HCT116 (cell line): ENCODE data around the gene PKHD1. TPM values are rescaled to one million over a fixed set of nuclear protein-coding genes. Genes with fewer than 3 reads are reported as not detected.

ENCODE experiments used
- ATAC-seq: fragments of 200-7000 bp; cut with Tn5 transposase; 2 replicates; pipeline ENCODE4 v1.9.1; 2020; ENCODE audit warnings: mild to moderate bottlenecking, moderate library complexity
- BruUV-seq: library from RNA; stranded (reverse); fragments of 400-500 nt; replicated peaks from 2 replicates; lab custom pipeline; 2021; lab: Mats Ljungman, UMichigan
- CTCF ChIA-PET: fragments of 300-600 bp; sonication (Branson Sonifier 250); formaldehyde crosslinking; loops from one replicate; lab custom pipeline; 2021; ENCODE audit warnings: antibody characterized with exemption; lab: Charles Lee
- POLR2A ChIA-PET: fragments of 300-600, 350-600 bp; sonication (Branson Sonifier 250); formaldehyde crosslinking; loops from one replicate; lab custom pipeline; 2021; ENCODE audit warnings: antibody characterized with exemption; lab: Charles Lee
- RAD21 ChIA-PET, 2 experiments: fragments of 300-600 bp; sonication (Branson Sonifier 250); formaldehyde crosslinking; loops; one replicate each; lab custom pipeline; 2023; ENCODE audit warnings: low total read pairs in 2 of 2; ENCODE audit not compliant: uncharacterized antibody in 2 of 2, unreplicated experiment in 2 of 2, low non-redundant PET in 1 of 2; lab: Charles Lee
- DNase-seq: peaks from one replicate; pipeline ENCODE4 v3.0.0-alpha.2; 2010; ENCODE audit warnings: low read depth, low spot score
- H2AFZ ChIP-seq: fragments of 200-600 bp; shearing (Covaris generic), sonication (generic); 2 replicates; pipeline ENCODE4 v1.6.1; 2017; ENCODE audit warnings: low read depth, mixed run types, mixed read lengths, antibody characterized with exemption, low read length; ENCODE audit not compliant: poor library complexity, severe bottlenecking
- H3K27ac ChIP-seq: 2 replicates; pipeline ENCODE4 v1.5.1; 2012; ENCODE audit warnings: low read depth, low read length
- H3K27me3 ChIP-seq: fragments of 200-600 bp; sonication (generic); 2 replicates; pipeline ENCODE4 v1.6.1; 2016; ENCODE audit warnings: mixed run types, low read length, mixed read lengths; ENCODE audit not compliant: insufficient read depth
- H3K36me3 ChIP-seq, 2 experiments: fragments of 200-500 bp in 1 of 2; fragments of 200-600 bp in 1 of 2; sonication (Bioruptor generic) in 1 of 2; sonication (generic) in 1 of 2; 2 replicates each; pipeline versions ENCODE4 v1.5.1 to v1.6.1; 2014 to 2016; ENCODE audit warnings: low read length in 2 of 2, inconsistent platforms in 1 of 2, mixed read lengths in 1 of 2, mixed run types in 1 of 2; ENCODE audit not compliant: insufficient read depth in 2 of 2, control insufficient read depth in 1 of 2
- H3K4me1 ChIP-seq, 2 experiments: fragments of 200-600 bp in 1 of 2; sonication (generic) in 1 of 2; 2 replicates each; pipeline versions ENCODE4 v1.5.1 to v1.6.1; 2012 to 2017; ENCODE audit warnings: low read length in 2 of 2, inconsistent platforms in 1 of 2, mild to moderate bottlenecking in 1 of 2, mixed read lengths in 1 of 2, mixed run types in 1 of 2, moderate library complexity in 1 of 2; ENCODE audit not compliant: insufficient read depth in 2 of 2, control insufficient read depth in 1 of 2
- H3K4me2 ChIP-seq: fragments of 200-600 bp; sonication (generic); 2 replicates; pipeline ENCODE4 v1.6.1; 2017; ENCODE audit warnings: mixed run types, low read length, mixed read lengths
- H3K4me3 ChIP-seq, 2 experiments: fragments of 200-600 bp in 1 of 2; sonication (generic) in 1 of 2; replicated peaks in 1 of 2; 2 replicates each; pipeline ENCODE4 v1.5.1; 2011 to 2016; ENCODE audit warnings: low read length in 2 of 2, control low read depth in 1 of 2, low read depth in 1 of 2, mild to moderate bottlenecking in 1 of 2, mixed read lengths in 1 of 2, mixed run types in 1 of 2
- H3K79me2 ChIP-seq: fragments of 200-600 bp; sonication (generic); 2 replicates; pipeline ENCODE4 v1.6.1; 2017; ENCODE audit warnings: mild to moderate bottlenecking, mixed run types, low read length, moderate library complexity, mixed read lengths; ENCODE audit not compliant: insufficient read depth
- H3K9ac ChIP-seq: fragments of 200-600 bp; sonication (generic); 2 replicates; pipeline ENCODE4 v1.6.1; 2016; ENCODE audit warnings: low read length, mixed read lengths
- H3K9me2 ChIP-seq: fragments of 200-600 bp; sonication (generic), shearing (Covaris generic); 2 replicates; pipeline ENCODE4 v1.6.1; 2017; ENCODE audit warnings: mixed run types, mild to moderate bottlenecking, moderate library complexity; ENCODE audit not compliant: insufficient read depth
- H3K9me3 ChIP-seq, 2 experiments: fragments of 200-500 bp in 1 of 2; fragments of 200-600 bp in 1 of 2; sonication (Bioruptor generic) in 1 of 2; sonication (generic) in 1 of 2; 2 replicates each; pipeline ENCODE4 v1.6.1; 2014 to 2017; ENCODE audit warnings: low read length in 2 of 2, mixed read lengths in 2 of 2, inconsistent platforms in 1 of 2, low read depth in 1 of 2, mild to moderate bottlenecking in 1 of 2, mixed run types in 1 of 2, moderate library complexity in 1 of 2; ENCODE audit not compliant: control insufficient read depth in 1 of 2, insufficient read depth in 1 of 2
- H4K20me1 ChIP-seq: fragments of 200-600 bp; sonication (generic), shearing (Covaris generic); 2 replicates; pipeline ENCODE4 v1.6.1; 2017; ENCODE audit warnings: mixed run types, mild to moderate bottlenecking, moderate library complexity; ENCODE audit not compliant: insufficient read depth
- CEBPB ChIP-seq: IDR thresholded peaks from 2 replicates; pipeline ENCODE4 v1.6.1; 2012; ENCODE audit warnings: low read depth
- EGR1 ChIP-seq: IDR thresholded peaks from 2 replicates; pipeline ENCODE4 v1.6.1; 2012; ENCODE audit warnings: low read depth
- POLR2A ChIP-seq: IDR thresholded peaks from 2 replicates; pipeline ENCODE4 v1.7.0; 2011; ENCODE audit warnings: borderline replicate concordance; ENCODE audit not compliant: insufficient read depth, insufficient read length; ENCODE audit errors: extremely low read depth
- RAD21 ChIP-seq: IDR thresholded peaks from 2 replicates; pipeline ENCODE4 v1.6.1; 2012; ENCODE audit warnings: low read depth, mild to moderate bottlenecking
- SIN3A ChIP-seq: IDR thresholded peaks from 2 replicates; pipeline ENCODE4 v1.6.1; 2012; ENCODE audit warnings: low read depth
- SP1 ChIP-seq: IDR thresholded peaks from 2 replicates; pipeline ENCODE4 v1.6.1; 2012; ENCODE audit warnings: low read depth
- SRF ChIP-seq: IDR thresholded peaks from 2 replicates; pipeline ENCODE4 v1.6.1; 2012; ENCODE audit warnings: low read depth
- YY1 ChIP-seq: IDR thresholded peaks from 2 replicates; pipeline ENCODE4 v1.6.1; 2011; ENCODE audit warnings: low read length, low read depth, moderate library complexity, mild to moderate bottlenecking; ENCODE audit not compliant: insufficient replicate concordance; ENCODE audit errors: extremely low read depth
- ZNF274 ChIP-seq: fragments of 200-500 bp; sonication (Bioruptor generic); IDR thresholded peaks from 2 replicates; pipeline ENCODE4 v1.6.1; 2014; ENCODE audit warnings: mild to moderate bottlenecking, low read depth, low read length, inconsistent platforms
- intact Hi-C: fragments of 100-400 bp; cut with micrococcal nuclease; formaldehyde crosslinking; loops from 2 replicates; pipeline ENCODE4 v1.10.0; 2022
- total RNA-seq: library from RNA; stranded (reverse); gene quantifications from one replicate; pipeline ENCODE4 v1.2.1, GENCODE V29; 2021; ENCODE audit not compliant: unreplicated experiment
- TF ChIP-seq, protein P1 (sequence below): IDR thresholded peaks from 2 replicates; pipeline ENCODE4 v1.6.1; 2012
- TF ChIP-seq, protein P2 (sequence below), 3 experiments: fragments of 200-600 bp in 1 of 3; sonication (generic) in 1 of 3; IDR thresholded peaks in 2 of 3; conservative IDR thresholded peaks in 1 of 3; 2 replicates each; pipeline ENCODE4 v1.5.1; 2012 to 2017; ENCODE audit warnings: low read depth in 2 of 3, low read length in 2 of 3, antibody characterized with exemption in 1 of 3, borderline replicate concordance in 1 of 3, control low read depth in 1 of 3, mild to moderate bottlenecking in 1 of 3, mixed read lengths in 1 of 3, mixed run types in 1 of 3, moderate library complexity in 1 of 3; ENCODE audit not compliant: insufficient read depth in 1 of 3

PKHD1 gene
- total RNA-seq, 1 experiment from 2014 or later: not detected

DNA sequence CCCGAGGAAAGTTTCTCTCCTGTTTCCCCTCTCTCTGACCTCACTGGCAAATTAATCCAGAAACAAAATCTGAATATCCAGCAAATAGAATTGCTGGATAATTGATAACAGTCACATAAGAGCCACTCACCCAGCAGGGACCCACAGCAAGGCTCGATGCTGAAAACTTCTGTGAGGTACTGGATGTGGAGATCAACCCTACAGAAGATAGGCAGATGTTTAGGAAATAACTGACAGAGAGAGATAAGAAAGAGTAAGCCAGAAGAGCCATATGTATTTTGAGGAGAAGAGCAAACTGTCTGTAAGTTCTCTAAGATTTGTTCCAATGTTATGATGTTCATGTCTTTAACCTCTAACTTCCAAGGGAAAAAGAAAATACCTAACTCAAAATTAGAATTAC lies 59.7 kb downstream of the PKHD1 start:
- intact Hi-C loops: no loop called here
- no TSS peak for BruUV-seq
- no peak for ATAC-seq

More for the DNA sequence above, 59.7 kb downstream of the PKHD1 start:
- Histone ChIP-seq H3K9ac (no peak overlapping the region), H3K4me3 (no peak overlapping the region), H3K4me2 (no peak overlapping the region), H3K9me3 (no peaks in the 10 kb centered on the region), H3K9me2 (no peaks in the 10 kb centered on the region), H4K20me1 (no peaks in the 10 kb centered on the region), H3K27me3 (no peaks in the 10 kb centered on the region), H3K79me2 (no peaks in the 10 kb centered on the region), H3K36me3 (no peaks in the 10 kb centered on the region), H3K4me1 (no peaks in the 10 kb centered on the region), H3K27ac (no peak overlapping the region), H2AFZ (no peak overlapping the region)
- TF ChIP-seq SIN3A (no peak), EGR1 (no peak), ZNF274 (no peak), CEBPB (no peak), YY1 (no peak), SP1 (no peak), POLR2A (no peak), SRF (no peak), RAD21 (no peak)
- TF ChIP-seq, protein P1, sequence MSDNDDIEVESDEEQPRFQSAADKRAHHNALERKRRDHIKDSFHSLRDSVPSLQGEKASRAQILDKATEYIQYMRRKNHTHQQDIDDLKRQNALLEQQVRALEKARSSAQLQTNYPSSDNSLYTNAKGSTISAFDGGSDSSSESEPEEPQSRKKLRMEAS: no peak
- TF ChIP-seq, protein P2, sequence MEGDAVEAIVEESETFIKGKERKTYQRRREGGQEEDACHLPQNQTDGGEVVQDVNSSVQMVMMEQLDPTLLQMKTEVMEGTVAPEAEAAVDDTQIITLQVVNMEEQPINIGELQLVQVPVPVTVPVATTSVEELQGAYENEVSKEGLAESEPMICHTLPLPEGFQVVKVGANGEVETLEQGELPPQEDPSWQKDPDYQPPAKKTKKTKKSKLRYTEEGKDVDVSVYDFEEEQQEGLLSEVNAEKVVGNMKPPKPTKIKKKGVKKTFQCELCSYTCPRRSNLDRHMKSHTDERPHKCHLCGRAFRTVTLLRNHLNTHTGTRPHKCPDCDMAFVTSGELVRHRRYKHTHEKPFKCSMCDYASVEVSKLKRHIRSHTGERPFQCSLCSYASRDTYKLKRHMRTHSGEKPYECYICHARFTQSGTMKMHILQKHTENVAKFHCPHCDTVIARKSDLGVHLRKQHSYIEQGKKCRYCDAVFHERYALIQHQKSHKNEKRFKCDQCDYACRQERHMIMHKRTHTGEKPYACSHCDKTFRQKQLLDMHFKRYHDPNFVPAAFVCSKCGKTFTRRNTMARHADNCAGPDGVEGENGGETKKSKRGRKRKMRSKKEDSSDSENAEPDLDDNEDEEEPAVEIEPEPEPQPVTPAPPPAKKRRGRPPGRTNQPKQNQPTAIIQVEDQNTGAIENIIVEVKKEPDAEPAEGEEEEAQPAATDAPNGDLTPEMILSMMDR (IDR thresholded peaks at IDR 0.05 in 2 of 3, conservative IDR thresholded peaks at IDR 0.05 in 1 of 3; ENCODE audit: borderline replicate concordance in 1 of 3, insufficient read depth in 1 of 3, low read depth in 2 of 3, low read length in 2 of 3): no peak
- ChIA-PET POLR2A (no interaction called here), CTCF (no interaction called here), RAD21 (no interaction called here)
- DNase-seq: no peak
